Endothelial cell of hepatic sinusoid (primary cell): ENCODE measurements around the gene TEP1.

ENCODE experiments used
- in situ Hi-C: cut with HindIII; loops from 2 replicates; pipeline ENCODE4 v1.10.0; 2017; ENCODE audit warnings: low sequenced_read_pairs

The TEP1 gene

GRCh38 chr14:20434701-20435581 lies 21.6 kb upstream of the TEP1 start:
- in situ Hi-C loops, result no loop called here

- in situ Hi-C loops, result loop anchor here (5.0 kb wide), 1 partner anchor 32 kb away; the partner anchor contains the start of gene PIP4P1
Measured at GRCh38 chr14:20429801-20430669, 16.7 kb upstream of the TEP1 start.

- in situ Hi-C loops, result loop anchor here (5.0 kb wide), 1 partner anchor 33 kb away; the partner anchor contains the start of gene PIP4P1
Measured at GRCh38 chr14:20428802-20429201, 15.5 kb upstream of the TEP1 start.

- in situ Hi-C loops, result loop anchor here (5.0 kb wide), 1 partner anchor 34 kb away; the partner anchor contains the start of gene PIP4P1
Measured at GRCh38 chr14:20428010-20428365, 14.7 kb upstream of the TEP1 start.

GRCh38 chr14:20427231-20428009 lies 14.1 kb upstream of the TEP1 start:
- in situ Hi-C loops, result loop anchor here (5.0 kb wide), 1 partner anchor 35 kb away; the partner anchor contains the start of gene PIP4P1

- in situ Hi-C loops, result loop anchor here (5.0 kb wide), 1 partner anchor 37 kb away; the partner anchor contains the start of gene PIP4P1
Measured at GRCh38 chr14:20424851-20425250, 11.6 kb upstream of the TEP1 start.

- in situ Hi-C loops, result no loop called here
Measured at GRCh38 chr14:20422886-20423285, 9.6 kb upstream of the TEP1 start.

GRCh38 chr14:20421267-20421666 lies 8.0 kb upstream of the TEP1 start:
- in situ Hi-C loops, result no loop called here

- in situ Hi-C loops, result no loop called here
Measured at GRCh38 chr14:20419419-20419818, 6.1 kb upstream of the TEP1 start.

- in situ Hi-C loops, result no loop called here
Measured at GRCh38 chr14:20418501-20418909, 5.2 kb upstream of the TEP1 start.

- in situ Hi-C loops, result no loop called here
Measured at GRCh38 chr14:20417250-20418186, 4.2 kb upstream of the TEP1 start.

- in situ Hi-C loops, result no loop called here
Measured at GRCh38 chr14:20416223-20416622, 2.9 kb upstream of the TEP1 start.

- in situ Hi-C loops, result no loop called here
Measured at GRCh38 chr14:20415782-20416206, 2.5 kb upstream of the TEP1 start.

GRCh38 chr14:20413744-20414082 lies 412 bp upstream of the TEP1 start:
- in situ Hi-C loops, result no loop called here

- in situ Hi-C loops, result no loop called here
Measured at GRCh38 chr14:20412411-20412810, 890 bp downstream of the TEP1 start.

GRCh38 chr14:20409226-20409625 lies 4.1 kb downstream of the TEP1 start:
- in situ Hi-C loops, result no loop called here

- in situ Hi-C loops, result no loop called here
Measured at GRCh38 chr14:20403521-20403920, 9.8 kb downstream of the TEP1 start.

GRCh38 chr14:20400965-20401593 lies 12.2 kb downstream of the TEP1 start:
- in situ Hi-C loops, result no loop called here

- in situ Hi-C loops, result no loop called here
Measured at GRCh38 chr14:20400589-20400964, 12.7 kb downstream of the TEP1 start.
